T47D (cell line): ENCODE measurements around the gene LRRC75B.
"Not testable (repeated sequence)": the region's sequence is repeated elsewhere in the genome, so short reads cannot be mapped to it uniquely, and the experiment has no call there.

Source experiments
- DNase-seq, 2 experiments: peaks; one replicate each; pipeline versions ENCODE4 v3.0.0 to v3.0.0-alpha.2; 2011 to 2012; ENCODE audit warnings: low read depth in 1 of 2, low spot score in 1 of 2
- JUND ChIP-seq: IDR thresholded peaks from 2 replicates; pipeline ENCODE4 v1.6.1; 2012; ENCODE audit warnings: low read depth
- in situ Hi-C: cut with HindIII; loops from 2 replicates; pipeline ENCODE4 v1.10.0; 2016; ENCODE audit warnings: low sequenced_read_pairs, low pct_unique_long_range_greater_than_20kb

LRRC75B gene

GRCh38 chr22:24603770-24604629 lies 11.1 kb upstream of the LRRC75B start:
- DNase-seq, in situ Hi-C loops: not testable (repeated sequence)

GRCh38 chr22:24602847-24603769 lies 10.2 kb upstream of the LRRC75B start, which contains the start of gene GGT1:
TSS of gene GGT1 (plus strand) at chr22:24603193. CDS start at chr22:24611082, 7,889 bp downstream.
- DNase-seq = peak in 1 of 2 experiments; percentile 59
- in situ Hi-C loops = not testable (repeated sequence)

GRCh38 chr22:24602105-24602749 lies 9.4 kb upstream of the LRRC75B start:
- in situ Hi-C loops, DNase-seq: not testable (repeated sequence)

GRCh38 chr22:24601217-24602104 lies 8.6 kb upstream of the LRRC75B start:
- in situ Hi-C loops = no loop called here
- peak in 1 of 2 experiments; percentile 46 for DNase-seq
- TF ChIP-seq JUND = no peak

- DNase-seq, in situ Hi-C loops: not testable (repeated sequence)
Measured at GRCh38 chr22:24599958-24600715, 7.3 kb upstream of the LRRC75B start.

- no peak for DNase-seq
- in situ Hi-C loops = no loop called here
- TF ChIP-seq JUND = no peak
Measured at GRCh38 chr22:24599514-24599913, 6.6 kb upstream of the LRRC75B start.

- DNase-seq, in situ Hi-C loops: not testable (repeated sequence)
Measured at GRCh38 chr22:24597076-24597475, 4.2 kb upstream of the LRRC75B start.

- in situ Hi-C loops = no loop called here
- no peak for TF ChIP-seq JUND
- DNase-seq = no peak
Measured at GRCh38 chr22:24595863-24596262, 3.0 kb upstream of the LRRC75B start.

GRCh38 chr22:24595228-24595627 lies 2.4 kb upstream of the LRRC75B start:
- DNase-seq = no peak
- TF ChIP-seq JUND = no peak
- in situ Hi-C loops = no loop called here

GRCh38 chr22:24594569-24595120 lies 1.8 kb upstream of the LRRC75B start:
- DNase-seq = peak; percentile 51 to 89
- in situ Hi-C loops = no loop called here
- no peak for TF ChIP-seq JUND
